T-helper 2 cell treated with Interferon-gamma antibody and Interleukin-4, amounts not matched to agents 5 μg/mL and 100 μg/mL, for 36 hours (primary cell): ENCODE measurements around the gene EML1.

Experiments
- DNase-seq: peaks from one replicate; pipeline ENCODE4 v3.0.0; 2021; ENCODE audit warnings: low spot score
- H3K27ac Mint-ChIP-seq: one replicate; pipeline ENCODE4 v1.8.0; 2021; ENCODE audit warnings: mild to moderate bottlenecking, mixed read lengths
- H3K27me3 Mint-ChIP-seq: one replicate; pipeline ENCODE4 v1.8.0; 2021; ENCODE audit warnings: low read depth, mixed read lengths
- H3K36me3 Mint-ChIP-seq: one replicate; pipeline ENCODE4 v1.8.0; 2021; ENCODE audit warnings: low read depth, mixed read lengths
- H3K4me1 Mint-ChIP-seq: one replicate; pipeline ENCODE4 v1.8.0; 2021; ENCODE audit warnings: low read depth, mixed read lengths
- H3K4me3 Mint-ChIP-seq: one replicate; pipeline ENCODE4 v1.8.0; 2022; ENCODE audit warnings: mild to moderate bottlenecking, moderate library complexity, mixed read lengths
- H3K9me3 Mint-ChIP-seq: one replicate; pipeline ENCODE4 v1.8.0; 2021; ENCODE audit warnings: mixed read lengths

EML1 gene

GRCh38 chr14:99812096-99812750, 19.0 kb downstream of the EML1 start:
- Mint-ChIP-seq H3K4me1 (no peaks in the 10 kb centered on the region), H3K27me3 (peaks cover 28% of the 10 kb centered on the region), H3K4me3 (no peak overlapping the region), H3K27ac (no peak overlapping the region), H3K36me3 (no peaks in the 10 kb centered on the region), H3K9me3 (no peaks in the 10 kb centered on the region)
- no peak for DNase-seq

DNA sequence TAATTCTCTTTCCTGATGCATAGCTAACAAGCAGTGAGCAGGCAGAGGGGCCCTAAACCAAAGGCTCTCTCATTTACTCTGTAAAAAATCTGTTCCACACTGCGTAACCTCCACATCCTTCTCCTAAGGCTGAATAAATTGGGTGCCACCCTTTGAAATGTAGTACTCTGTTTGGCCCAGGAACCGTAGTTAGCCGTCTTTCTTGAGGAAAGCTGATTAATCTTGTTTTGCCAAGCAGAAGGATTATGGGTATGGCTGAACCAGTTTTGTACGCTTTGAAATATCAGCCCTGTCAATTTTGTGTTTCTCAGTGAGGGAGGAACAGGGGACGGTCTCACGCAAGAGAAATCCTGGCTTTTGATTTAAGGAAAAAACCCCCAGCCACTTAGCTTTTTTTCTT, 19.7 kb downstream of the EML1 start:
- DNase-seq, result no peak
- no peak overlapping the region for H3K27ac Mint-ChIP-seq
- H3K9me3 Mint-ChIP-seq, result no peaks in the 10 kb centered on the region
- no peak overlapping the region for H3K4me3 Mint-ChIP-seq
- no peaks in the 10 kb centered on the region for H3K36me3 Mint-ChIP-seq
- H3K4me1 Mint-ChIP-seq, result no peaks in the 10 kb centered on the region
- peaks cover 31% of the 10 kb centered on the region for H3K27me3 Mint-ChIP-seq

GRCh38 chr14:99815696-99816095, 22.5 kb downstream of the EML1 start:
- Mint-ChIP-seq H3K27ac (no peak overlapping the region), H3K36me3 (no peaks in the 10 kb centered on the region), H3K9me3 (no peaks in the 10 kb centered on the region), H3K4me3 (no peak overlapping the region), H3K27me3 (peaks cover 34% of the 10 kb centered on the region), H3K4me1 (peaks cover 2% of the 10 kb centered on the region)
- no peak for DNase-seq

DNA sequence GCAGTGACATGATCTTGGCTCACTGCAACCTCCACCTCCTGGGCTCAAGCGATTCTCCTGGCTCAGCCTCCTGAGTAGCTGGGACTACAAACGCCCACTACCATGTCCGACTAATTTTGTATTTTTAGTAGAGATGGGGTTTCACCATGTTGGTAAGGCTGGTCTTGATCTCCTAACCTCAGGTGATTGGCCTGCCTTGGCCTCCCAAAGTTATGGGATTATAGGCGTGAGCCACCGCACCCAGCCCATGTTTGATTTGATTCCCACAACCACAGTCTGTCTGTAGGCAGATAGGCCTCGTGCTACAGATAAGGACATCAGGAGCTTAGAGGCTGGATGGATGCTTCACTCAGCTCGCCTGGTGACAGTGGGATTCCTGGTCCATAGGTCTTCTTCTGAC, 23.0 kb downstream of the EML1 start:
- no peaks in the 10 kb centered on the region for H3K36me3 Mint-ChIP-seq
- no peak overlapping the region for H3K4me3 Mint-ChIP-seq
- DNase-seq, result no peak
- peaks cover 35% of the 10 kb centered on the region for H3K27me3 Mint-ChIP-seq
- H3K27ac Mint-ChIP-seq, result no peak overlapping the region
- H3K4me1 Mint-ChIP-seq, result peaks cover 2% of the 10 kb centered on the region
- H3K9me3 Mint-ChIP-seq, result no peaks in the 10 kb centered on the region

- no peak overlapping the region for H3K27ac Mint-ChIP-seq
- DNase-seq, result no peak
- no peaks in the 10 kb centered on the region for H3K36me3 Mint-ChIP-seq
- H3K9me3 Mint-ChIP-seq, result no peaks in the 10 kb centered on the region
- no peak overlapping the region for H3K4me3 Mint-ChIP-seq
- H3K4me1 Mint-ChIP-seq, result peaks cover 5% of the 10 kb centered on the region
- H3K27me3 Mint-ChIP-seq, result peaks cover 36% of the 10 kb centered on the region
These were observed 23.4 kb downstream of the EML1 start for GRCh38 chr14:99816642-99817041.

GRCh38 chr14:99817331-99817730, 24.1 kb downstream of the EML1 start:
- Mint-ChIP-seq H3K9me3 (no peaks in the 10 kb centered on the region), H3K27ac (no peak overlapping the region), H3K4me3 (no peak overlapping the region), H3K36me3 (no peaks in the 10 kb centered on the region), H3K27me3 (peaks cover 36% of the 10 kb centered on the region), H3K4me1 (peaks cover 10% of the 10 kb centered on the region)
- no peak for DNase-seq

GRCh38 chr14:99818503-99819036, 25.4 kb downstream of the EML1 start:
- no peaks in the 10 kb centered on the region for H3K9me3 Mint-ChIP-seq
- H3K27ac Mint-ChIP-seq, result no peak overlapping the region
- no peaks in the 10 kb centered on the region for H3K36me3 Mint-ChIP-seq
- peaks cover 45% of the 10 kb centered on the region for H3K27me3 Mint-ChIP-seq
- DNase-seq, result no peak
- H3K4me1 Mint-ChIP-seq, result peaks cover 10% of the 10 kb centered on the region
- H3K4me3 Mint-ChIP-seq, result no peak overlapping the region

DNA sequence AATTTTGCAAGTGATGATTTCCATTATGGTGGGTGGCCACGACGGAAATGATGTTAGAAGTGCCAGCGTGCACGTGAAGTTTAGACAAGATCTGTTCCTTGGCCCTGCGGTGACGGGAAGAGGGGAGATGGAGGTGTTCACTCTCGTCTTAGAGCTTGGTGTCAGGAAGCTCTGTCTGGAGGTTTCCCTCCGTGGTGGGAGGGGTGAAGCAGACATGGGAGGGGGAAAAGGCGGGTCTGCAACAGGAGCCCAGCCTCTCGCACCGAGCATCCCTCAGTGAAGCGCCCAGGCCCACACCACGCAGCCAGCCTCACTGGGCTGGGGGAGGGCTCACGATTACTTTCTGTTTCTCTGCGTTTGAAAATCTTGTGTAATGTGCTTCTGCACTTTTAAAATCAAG, 26.3 kb downstream of the EML1 start:
- peaks cover 10% of the 10 kb centered on the region for H3K4me1 Mint-ChIP-seq
- no peaks in the 10 kb centered on the region for H3K9me3 Mint-ChIP-seq
- peak overlapping the region; percentile 28 for H3K4me3 Mint-ChIP-seq
- H3K36me3 Mint-ChIP-seq, result no peaks in the 10 kb centered on the region
- no peak overlapping the region for H3K27ac Mint-ChIP-seq
- no peak for DNase-seq
- peaks cover 40% of the 10 kb centered on the region for H3K27me3 Mint-ChIP-seq

DNA sequence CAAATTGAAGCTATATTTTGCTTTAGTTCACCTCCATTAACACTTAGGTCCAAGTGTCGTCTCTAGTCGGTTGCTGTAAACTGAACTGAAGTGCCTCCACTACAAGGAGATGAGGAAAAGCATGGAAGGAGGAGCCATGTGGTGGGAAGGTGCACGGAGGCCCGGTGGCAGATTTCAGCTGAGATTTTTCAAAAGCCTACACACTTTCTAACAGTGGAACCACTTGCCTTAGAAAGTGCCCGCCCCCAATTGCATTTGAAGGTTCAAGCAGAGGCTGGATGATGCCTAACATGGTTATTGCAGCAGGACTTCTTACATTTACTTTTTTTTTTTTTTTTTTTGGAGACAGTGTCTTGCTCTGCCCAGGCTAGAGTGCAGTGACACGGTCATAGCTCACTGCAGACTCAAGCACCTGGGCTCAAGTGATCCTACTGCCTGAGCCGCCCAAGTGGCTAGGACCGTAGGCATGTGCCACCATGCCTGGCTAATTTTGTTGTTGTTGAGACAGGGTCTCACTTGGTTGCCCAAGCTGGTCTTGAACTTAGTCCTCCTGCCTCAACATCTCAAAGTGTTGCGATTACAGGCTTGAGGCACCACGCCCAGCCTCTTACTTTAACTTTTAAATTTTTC, 27.6 kb downstream of the EML1 start:
- H3K36me3 Mint-ChIP-seq, result no peaks in the 10 kb centered on the region
- H3K27me3 Mint-ChIP-seq, result peaks cover 40% of the 10 kb centered on the region
- no peak overlapping the region for H3K27ac Mint-ChIP-seq
- no peak for DNase-seq
- no peaks in the 10 kb centered on the region for H3K9me3 Mint-ChIP-seq
- H3K4me1 Mint-ChIP-seq, result peaks cover 10% of the 10 kb centered on the region
- H3K4me3 Mint-ChIP-seq, result no peak overlapping the region

GRCh38 chr14:99821519-99822508, 28.6 kb downstream of the EML1 start:
- Mint-ChIP-seq H3K27me3 (peaks cover 45% of the 10 kb centered on the region), H3K4me1 (peaks cover 10% of the 10 kb centered on the region), H3K27ac (no peak overlapping the region), H3K4me3 (no peak overlapping the region), H3K36me3 (no peaks in the 10 kb centered on the region), H3K9me3 (no peaks in the 10 kb centered on the region)
- DNase-seq, result no peak

DNA sequence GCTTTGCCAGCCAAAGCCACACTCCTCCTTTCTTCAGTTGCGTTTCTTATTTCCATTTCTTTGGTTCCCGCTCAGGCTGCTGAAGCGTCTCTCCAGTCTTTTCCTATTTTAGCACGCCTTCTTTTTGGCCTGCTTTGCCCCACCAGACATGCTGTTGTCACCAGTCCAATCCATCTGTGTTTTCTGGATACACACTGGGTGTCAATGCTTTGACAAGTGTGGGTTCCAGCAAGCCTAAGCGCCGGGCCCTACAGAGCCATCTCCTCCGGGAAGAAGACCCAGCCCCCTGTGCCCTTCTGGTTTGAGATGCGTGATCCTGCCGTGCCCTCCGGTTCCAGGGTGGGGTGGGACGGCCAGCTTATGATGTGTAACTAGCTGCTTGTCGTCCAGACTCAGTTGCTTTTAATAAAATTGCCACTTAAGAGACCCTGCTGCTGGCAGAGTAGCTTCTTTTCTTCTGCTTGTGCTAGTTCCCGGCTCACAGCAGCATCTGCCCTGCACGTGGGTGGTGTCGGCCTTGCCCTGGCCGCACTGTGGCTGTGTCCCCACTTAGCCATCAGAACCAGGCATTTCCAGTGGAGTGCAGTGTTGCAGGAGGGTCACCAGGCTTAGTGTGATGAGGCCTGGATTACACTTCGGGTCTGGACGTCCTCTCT, 29.7 kb downstream of the EML1 start:
- H3K36me3 Mint-ChIP-seq, result no peaks in the 10 kb centered on the region
- H3K4me3 Mint-ChIP-seq, result no peak overlapping the region
- H3K4me1 Mint-ChIP-seq, result peaks cover 10% of the 10 kb centered on the region
- peaks cover 42% of the 10 kb centered on the region for H3K27me3 Mint-ChIP-seq
- no peaks in the 10 kb centered on the region for H3K9me3 Mint-ChIP-seq
- no peak overlapping the region for H3K27ac Mint-ChIP-seq
- DNase-seq, result no peak

DNA sequence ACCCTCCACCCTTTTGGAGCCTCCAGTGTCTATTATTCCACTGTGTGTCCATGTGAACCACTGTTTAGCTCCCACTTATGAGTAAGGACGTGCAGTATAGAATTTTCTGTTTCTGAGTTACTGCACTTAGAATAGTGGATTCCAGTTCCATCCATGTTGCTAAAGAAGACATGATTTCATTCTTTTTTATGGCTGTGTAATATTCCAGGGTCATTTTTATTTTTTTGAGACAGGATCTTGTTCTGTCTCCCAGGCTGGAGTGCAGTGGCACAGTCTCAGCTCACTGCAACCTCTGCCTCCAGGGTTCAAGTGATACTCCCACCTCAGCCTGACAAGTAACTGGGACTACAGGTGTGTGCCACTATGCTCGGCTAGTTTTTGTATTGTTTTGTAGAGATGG, 31.6 kb downstream of the EML1 start:
- no peak overlapping the region for H3K27ac Mint-ChIP-seq
- H3K27me3 Mint-ChIP-seq, result peaks cover 37% of the 10 kb centered on the region
- DNase-seq, result no peak
- H3K4me3 Mint-ChIP-seq, result no peak overlapping the region
- H3K4me1 Mint-ChIP-seq, result peaks cover 7% of the 10 kb centered on the region
- H3K9me3 Mint-ChIP-seq, result no peaks in the 10 kb centered on the region
- H3K36me3 Mint-ChIP-seq, result no peaks in the 10 kb centered on the region

- Mint-ChIP-seq H3K27me3 (peaks cover 53% of the 10 kb centered on the region), H3K9me3 (no peaks in the 10 kb centered on the region), H3K27ac (no peak overlapping the region), H3K4me1 (no peaks in the 10 kb centered on the region), H3K36me3 (no peaks in the 10 kb centered on the region), H3K4me3 (no peak overlapping the region)
- no peak for DNase-seq
These were observed 36.2 kb downstream of the EML1 start for GRCh38 chr14:99829450-99829849.
